ENCODE results near the gene UBE2O.

The UBE2O gene

GRCh38 chr17:76452660-76453430 is at the start of gene UBE2O:
UBE2O (minus strand) TSS chr17:76453152; CDS start chr17:76453141, 11 bp downstream.
- DNase-seq (ENCODE audit: low read depth in 3 of 3) = peak; percentile 80 to 91 (median 86)

- DNase-seq (ENCODE audit: low read depth in 3 of 3) = no peak
Observed at GRCh38 chr17:76501827-76502307, 48.9 kb upstream of the UBE2O start.

- peak; percentile 88 to 96 (median 90) for DNase-seq (ENCODE audit: low read depth in 3 of 3)
Observed at GRCh38 chr17:76501018-76501826, 48.3 kb upstream of the UBE2O start, which contains the start of gene RHBDF2. RHBDF2 (minus strand) TSS chr17:76501423; CDS start chr17:76481524, 19,899 bp downstream.

- no peak for DNase-seq (ENCODE audit: low read depth in 3 of 3)
Observed at GRCh38 chr17:76500747-76501017, 47.7 kb upstream of the UBE2O start.

- no peak for DNase-seq (ENCODE audit: low read depth in 3 of 3)
Observed at GRCh38 chr17:76500074-76500746, 47.3 kb upstream of the UBE2O start.

- no peak for DNase-seq (ENCODE audit: low read depth in 3 of 3)
Observed at GRCh38 chr17:76499267-76499667, 46.3 kb upstream of the UBE2O start.

GRCh38 chr17:76498876-76499251 is 45.9 kb upstream of the UBE2O start:
- DNase-seq (ENCODE audit: low read depth in 3 of 3) = no peak

GRCh38 chr17:76497979-76498875 is 45.3 kb upstream of the UBE2O start:
- no peak for DNase-seq (ENCODE audit: low read depth in 3 of 3)

GRCh38 chr17:76497699-76497978 is 44.7 kb upstream of the UBE2O start:
- no peak for DNase-seq (ENCODE audit: low read depth in 3 of 3)

- DNase-seq (ENCODE audit: low read depth in 3 of 3) = no peak
Observed at GRCh38 chr17:76496464-76496863, 43.5 kb upstream of the UBE2O start.

- no peak for DNase-seq (ENCODE audit: low read depth in 3 of 3)
Observed at GRCh38 chr17:76495663-76496400, 42.9 kb upstream of the UBE2O start.

GRCh38 chr17:76493505-76494167 is 40.7 kb upstream of the UBE2O start:
- no peak for DNase-seq (ENCODE audit: low read depth in 3 of 3)

GRCh38 chr17:76492989-76493501 is 40.1 kb upstream of the UBE2O start:
- peak in 1 of 3 experiments; percentile 44 for DNase-seq (ENCODE audit: low read depth in 3 of 3)

- no peak for DNase-seq (ENCODE audit: low read depth in 3 of 3)
Observed at GRCh38 chr17:76492123-76492988, 39.4 kb upstream of the UBE2O start.

GRCh38 chr17:76491271-76492122 is 38.5 kb upstream of the UBE2O start:
- DNase-seq (ENCODE audit: low read depth in 3 of 3) = no peak

GRCh38 chr17:76490112-76490710 is 37.3 kb upstream of the UBE2O start:
- DNase-seq (ENCODE audit: low read depth in 3 of 3) = no peak

- no peak for DNase-seq (ENCODE audit: low read depth in 3 of 3)
Observed at GRCh38 chr17:76487451-76488192, 34.7 kb upstream of the UBE2O start.

Measured in stimulated activated CD4-positive, alpha-beta T cell treated with anti-CD3 and anti-CD28 coated beads, TNF-alpha, amount 100 ng/mL, for 24 hours (primary cell).